CD14-positive monocyte (primary cell): ENCODE measurements around the gene KLHL25. TPM values are rescaled to one million over a fixed set of nuclear protein-coding genes. Genes with fewer than 3 reads are reported as not detected.

Experiments used
- DNase-seq, 3 donors: peaks; one replicate each; pipeline ENCODE4 v3.0.0-alpha.2; 2011 to 2022
- H2AFZ ChIP-seq: 2 replicates; pipeline ENCODE4 v1.6.0; 2012; ENCODE audit warnings: mild to moderate bottlenecking, low read depth, low read length, inconsistent platforms; ENCODE audit not compliant: insufficient read depth, poor library complexity, severe bottlenecking
- H3K27ac ChIP-seq, 2 donors: 1 replicate in 1 of 2; 2 replicates in 1 of 2; pipeline ENCODE4 v1.5.1; 2012 to 2013; ENCODE audit warnings: low read length in 2 of 2, control low read depth in 1 of 2, inconsistent platforms in 1 of 2, low read depth in 1 of 2, mild to moderate bottlenecking in 1 of 2
- H3K27me3 ChIP-seq, 2 donors: one replicate each; pipeline versions ENCODE4 v1.6.0 to v1.6.1; 2011 to 2013; ENCODE audit warnings: low read length in 2 of 2; ENCODE audit not compliant: control insufficient read depth in 2 of 2, insufficient read depth in 2 of 2
- H3K36me3 ChIP-seq, 2 donors: replicated peaks in 1 of 2; 1 replicate in 1 of 2; 2 replicates in 1 of 2; pipeline versions ENCODE4 v1.5.1 to v1.6.1; 2012 to 2013; ENCODE audit warnings: low read length in 2 of 2, control low read depth in 1 of 2, inconsistent platforms in 1 of 2, mild to moderate bottlenecking in 1 of 2; ENCODE audit not compliant: insufficient read depth in 2 of 2, control insufficient read depth in 1 of 2
- H3K4me1 ChIP-seq, 2 donors: 1 replicate in 1 of 2; 2 replicates in 1 of 2; pipeline versions ENCODE4 v1.5.1 to v1.6.1; 2012 to 2013; ENCODE audit warnings: low read length in 2 of 2, control low read depth in 1 of 2, inconsistent platforms in 1 of 2, mild to moderate bottlenecking in 1 of 2, moderate library complexity in 1 of 2; ENCODE audit not compliant: insufficient read depth in 2 of 2, control insufficient read depth in 1 of 2
- H3K4me2 ChIP-seq: replicated peaks from 2 replicates; pipeline ENCODE3; 2012; ENCODE audit warnings: low read length, moderate library complexity, mild to moderate bottlenecking; ENCODE audit not compliant: poor library complexity, severe bottlenecking; ENCODE audit errors: extremely low read depth
- H3K4me3 ChIP-seq, 3 experiments: fragments of 200-600 bp in 1 of 3; sonication (generic) in 1 of 3; replicated peaks in 1 of 3; 1 replicate in 2 of 3; 2 replicates in 1 of 3; pipeline ENCODE4 v1.5.1; 2011 to 2013; ENCODE audit warnings: low read length in 3 of 3, mild to moderate bottlenecking in 3 of 3, control low read depth in 2 of 3, low read depth in 2 of 3, inconsistent platforms in 1 of 3, moderate library complexity in 1 of 3
- H3K79me2 ChIP-seq: 2 replicates; pipeline ENCODE4 v1.6.0; 2012; ENCODE audit warnings: mild to moderate bottlenecking, control low read depth, inconsistent platforms, low read length, moderate library complexity; ENCODE audit not compliant: insufficient read depth
- H3K9ac ChIP-seq: 2 replicates; pipeline ENCODE4 v1.6.0; 2017; ENCODE audit warnings: low read length, mild to moderate bottlenecking; ENCODE audit not compliant: insufficient read depth, poor library complexity, severe bottlenecking
- H3K9me3 ChIP-seq, 2 donors: replicated peaks in 1 of 2; 1 replicate in 1 of 2; 2 replicates in 1 of 2; pipeline versions ENCODE4 v1.5.1 to v1.6.1; 2012 to 2013; ENCODE audit warnings: low read length in 2 of 2, control low read depth in 1 of 2; ENCODE audit not compliant: control insufficient read depth in 1 of 2, insufficient read depth in 1 of 2
- H4K20me1 ChIP-seq: 2 replicates; pipeline ENCODE4 v1.6.0; 2012; ENCODE audit warnings: mild to moderate bottlenecking, low read length, control low read depth, moderate library complexity; ENCODE audit not compliant: insufficient read depth
- H3K27ac Mint-ChIP-seq, 7 donors: one replicate each; pipeline ENCODE4 v1.8.0; 2020; ENCODE audit warnings: mild to moderate bottlenecking in 7 of 7, mixed read lengths in 7 of 7, moderate library complexity in 6 of 7, inconsistent platforms in 2 of 7
- H3K27me3 Mint-ChIP-seq, 3 donors: one replicate each; pipeline ENCODE4 v1.8.0; 2021 to 2022; ENCODE audit warnings: low read depth in 3 of 3, mild to moderate bottlenecking in 3 of 3, mixed read lengths in 3 of 3, moderate library complexity in 3 of 3, inconsistent platforms in 1 of 3
- H3K36me3 Mint-ChIP-seq, 2 donors: one replicate each; pipeline ENCODE4 v1.8.0; 2020; ENCODE audit warnings: mixed read lengths in 2 of 2, inconsistent platforms in 1 of 2, mild to moderate bottlenecking in 1 of 2
- H3K4me1 Mint-ChIP-seq: one replicate; pipeline ENCODE4 v1.8.0; 2020; ENCODE audit warnings: mild to moderate bottlenecking, mixed read lengths
- H3K4me3 Mint-ChIP-seq, 2 donors: one replicate each; pipeline ENCODE4 v1.8.0; 2020; ENCODE audit warnings: mild to moderate bottlenecking in 2 of 2, mixed read lengths in 2 of 2, moderate library complexity in 1 of 2
- H3K9me3 Mint-ChIP-seq, 7 donors: one replicate each; pipeline ENCODE4 v1.8.0; 2020 to 2022; ENCODE audit warnings: mixed read lengths in 7 of 7, mild to moderate bottlenecking in 6 of 7, moderate library complexity in 6 of 7, inconsistent platforms in 2 of 7
- CTCF ChIP-seq: fragments of 200-600 bp; IDR thresholded peaks from one replicate; pipeline ENCODE4 v1.8.0; 2022; ENCODE audit warnings: antibody characterized with exemption, mild to moderate bottlenecking
- WGBS: methylation state at CpG from one replicate; pipeline ENCODE4 v1.1.5; 2013; ENCODE audit warnings: missing lambda C conversion rate; ENCODE audit not compliant: insufficient coverage; 5-methylcytosine and 5-hydroxymethylcytosine counted together
- intact Hi-C, 2 donors: fragments of 100-400 bp; cut with micrococcal nuclease; formaldehyde crosslinking; loops; one replicate each; pipeline versions ENCODE4 v1.15.0 to v1.15.1; 2023
- polyA plus RNA-seq, 3 donors: library from polyadenylated mRNA; depleted of rRNA in 1 of 3; unstranded in 2 of 3; stranded (reverse) in 1 of 3; fragments of 300-500 nt in 2 of 3; fragments of >200 nt in 1 of 3; fragmentation: Illumina TruSeq in 2 of 3; gene quantifications; 1 replicate in 2 of 3; 2 replicates in 1 of 3; pipeline ENCODE4 v1.2.3, GENCODE V29; 2012 to 2021

KLHL25 gene
- polyA plus RNA-seq, 3 donors, result 0.27 to 0.60 (median 0.40) TPM

GRCh38 chr15:85785887-85786780 lies 8.6 kb downstream of the KLHL25 start:
- DNase-seq, result no peak

GRCh38 chr15:85782064-85782463 lies 12.7 kb downstream of the KLHL25 start:
- no peaks in the 10 kb centered on the region for H3K9me3 ChIP-seq
- Mint-ChIP-seq H3K9me3 (no peaks in the 10 kb centered on the region), H3K4me1 (peaks cover 12% of the 10 kb centered on the region), H3K4me3 (no peak overlapping the region), H3K27ac (peak overlapping the region in 2 of 7 donors; percentile 10 to 14), H3K36me3 (no peaks in the 10 kb centered on the region), H3K27me3 (peaks cover 0 to 2% (median 0%) of the 10 kb centered on the region in 3 donors)
- DNase-seq, result no peak
- H3K4me1 ChIP-seq, result peaks cover 2 to 11% of the 10 kb centered on the region in 2 donors
- WGBS, result 61% methylated on average over 3 of the region's 6 CpGs
- intact Hi-C loops, result no loop called here
- TF ChIP-seq CTCF, result no peak
- no peak overlapping the region for H3K27ac ChIP-seq
- H3K79me2 ChIP-seq, result no peaks in the 10 kb centered on the region
- H3K36me3 ChIP-seq, result no peaks in the 10 kb centered on the region
- H3K27me3 ChIP-seq, result no peaks in the 10 kb centered on the region
- peak overlapping the region; percentile 28 for H3K4me2 ChIP-seq
- H3K9ac ChIP-seq, result peak overlapping the region; percentile 27
- H4K20me1 ChIP-seq, result no peaks in the 10 kb centered on the region
- peak overlapping the region in 1 of 3 experiments; percentile 38 for H3K4me3 ChIP-seq
- H2AFZ ChIP-seq, result no peak overlapping the region

More at GRCh38 chr15:85785887-85786780, 8.6 kb downstream of the KLHL25 start:
- Histone ChIP-seq H4K20me1 (no peaks in the 10 kb centered on the region), H3K4me1 (peaks cover 2 to 11% of the 10 kb centered on the region in 2 donors), H3K27ac (no peak overlapping the region), H3K9me3 (no peaks in the 10 kb centered on the region), H3K9ac (no peak overlapping the region), H3K4me2 (no peak overlapping the region), H3K79me2 (no peaks in the 10 kb centered on the region), H3K4me3 (no peak overlapping the region), H3K27me3 (no peaks in the 10 kb centered on the region), H2AFZ (no peak overlapping the region), H3K36me3 (no peaks in the 10 kb centered on the region)
- Mint-ChIP-seq H3K27me3 (peaks cover 2 to 3% (median 2%) of the 10 kb centered on the region in 3 donors), H3K4me1 (peaks cover 12% of the 10 kb centered on the region), H3K9me3 (no peaks in the 10 kb centered on the region), H3K36me3 (no peaks in the 10 kb centered on the region), H3K27ac (peak overlapping the region in 1 of 7 donors; percentile 60), H3K4me3 (no peak overlapping the region)
- 72% methylated on average over 8 of the region's 10 CpGs for WGBS
- intact Hi-C loops, result no loop called here
- no peak for TF ChIP-seq CTCF
